H1 (cell line): Measurements from ENCODE around the gene UBE2K. TPM values are rescaled to one million over a fixed set of nuclear protein-coding genes. Genes with fewer than 3 reads are reported as not detected.

Experiments used
- CTCF ChIA-PET: fragments of 300-600 bp; sonication (Branson Sonifier 250); formaldehyde crosslinking; loops from one replicate; lab custom pipeline; 2021; ENCODE audit not compliant: partially characterized antibody; lab: Charles Lee
- POLR2A ChIA-PET: fragments of 300-600 bp; sonication (Branson Sonifier 250); formaldehyde crosslinking; loops from one replicate; lab custom pipeline; 2021; ENCODE audit warnings: inconsistent platforms; ENCODE audit not compliant: partially characterized antibody; lab: Charles Lee
- DNase-seq, 2 experiments: peaks; one replicate each; pipeline versions ENCODE4 v3.0.0 to v3.0.0-alpha.2; 2010 to 2022; ENCODE audit warnings: low spot score in 2 of 2, low read depth in 1 of 2, mixed read lengths in 1 of 2
- FAIRE-seq: peaks from 2 replicates; lab custom pipeline; 2011; peaks lifted over from hg19 to GRCh38; lab: Jason Lieb, UNC
- H2AFZ ChIP-seq: 2 replicates; pipeline ENCODE4 v1.8.1; 2012; ENCODE audit warnings: low read length, inconsistent platforms
- H2AK5ac ChIP-seq: 2 replicates; pipeline ENCODE4 v1.6.1; 2013; ENCODE audit warnings: low read depth, low read length
- H2BK120ac ChIP-seq: replicated peaks from 2 replicates; pipeline ENCODE3; 2013; ENCODE audit warnings: low read depth, low read length, inconsistent platforms
- H2BK12ac ChIP-seq: 2 replicates; pipeline ENCODE4 v1.6.1; 2013; ENCODE audit warnings: low read depth, low read length
- H2BK15ac ChIP-seq: 2 replicates; pipeline ENCODE4 v1.6.1; 2013; ENCODE audit warnings: low read length
- H2BK20ac ChIP-seq: 2 replicates; pipeline ENCODE4 v1.6.1; 2013; ENCODE audit warnings: low read length
- H2BK5ac ChIP-seq: 2 replicates; pipeline ENCODE4 v1.6.1; 2013; ENCODE audit warnings: low read depth, low read length
- H3K14ac ChIP-seq: 2 replicates; pipeline ENCODE4 v1.6.1; 2013; ENCODE audit warnings: inconsistent platforms; ENCODE audit not compliant: insufficient read length
- H3K18ac ChIP-seq: 2 replicates; pipeline ENCODE4 v1.6.1; 2013; ENCODE audit warnings: low read length; ENCODE audit errors: extremely low read depth
- H3K23ac ChIP-seq: 2 replicates; pipeline ENCODE4 v1.6.1; 2013; ENCODE audit warnings: inconsistent platforms; ENCODE audit not compliant: insufficient read length
- H3K23me2 ChIP-seq: 2 replicates; pipeline ENCODE4 v1.6.1; 2013; ENCODE audit warnings: low read depth, low read length
- H3K27ac ChIP-seq: 2 replicates; pipeline ENCODE4 v1.6.1; 2011; ENCODE audit warnings: low read depth, low read length, inconsistent platforms
- H3K27me3 ChIP-seq, 4 experiments: replicated peaks in 1 of 4; 1 replicate in 1 of 4; 2 replicates in 3 of 4; pipeline versions ENCODE4 v1.6.1 to v1.8.1; 2011 to 2013; ENCODE audit warnings: low read length in 3 of 4, mild to moderate bottlenecking in 3 of 4, inconsistent platforms in 2 of 4, mixed read lengths in 2 of 4, moderate library complexity in 1 of 4; ENCODE audit not compliant: control insufficient read depth in 3 of 4, insufficient read depth in 3 of 4; ENCODE audit errors: extremely low read depth in 1 of 4
- H3K36me3 ChIP-seq, 4 experiments: 2 replicates each; pipeline versions ENCODE4 v1.6.1 to v1.8.1; 2011 to 2013; ENCODE audit warnings: mild to moderate bottlenecking in 4 of 4, low read length in 3 of 4, moderate library complexity in 2 of 4, control low read depth in 1 of 4, inconsistent platforms in 1 of 4; ENCODE audit not compliant: insufficient read depth in 4 of 4, control insufficient read depth in 2 of 4
- H3K4ac ChIP-seq: replicated peaks from 2 replicates; pipeline ENCODE3; 2013; ENCODE audit warnings: low read length, low read depth, mixed read lengths, inconsistent platforms; ENCODE audit not compliant: insufficient read length
- H3K4me1 ChIP-seq, 4 experiments: replicated peaks in 1 of 4; 1 replicate in 1 of 4; 2 replicates in 3 of 4; pipeline versions ENCODE4 v1.6.1 to v1.8.1; 2011 to 2013; ENCODE audit warnings: low read length in 3 of 4, inconsistent platforms in 2 of 4, mixed read lengths in 1 of 4; ENCODE audit not compliant: insufficient read depth in 4 of 4, control insufficient read depth in 3 of 4
- H3K4me2 ChIP-seq, 2 experiments: 2 replicates each; pipeline versions ENCODE4 v1.6.1 to v1.8.1; 2011 to 2013; ENCODE audit warnings: low read depth in 2 of 2, low read length in 2 of 2, control low read depth in 1 of 2, inconsistent platforms in 1 of 2, mild to moderate bottlenecking in 1 of 2; ENCODE audit not compliant: insufficient read depth in 1 of 2
- H3K4me3 ChIP-seq, 4 experiments: fragments of 200-600, 300-600 bp in 1 of 4; sonication (generic), shearing (Covaris generic), sonication (Bioruptor Twin) in 1 of 4; 2 replicates each; pipeline versions ENCODE4 v1.5.1 to v1.8.1; 2011 to 2016; ENCODE audit warnings: low read length in 4 of 4, low read depth in 3 of 4, control low read depth in 2 of 4, inconsistent platforms in 2 of 4, mild to moderate bottlenecking in 2 of 4, mixed read lengths in 1 of 4, moderate library complexity in 1 of 4; ENCODE audit not compliant: insufficient read depth in 2 of 4; ENCODE audit errors: extremely low read depth in 1 of 4
- H3K56ac ChIP-seq: replicated peaks from 2 replicates; pipeline ENCODE3; 2013; ENCODE audit warnings: low read depth, mild to moderate bottlenecking, mixed read lengths, low read length, inconsistent platforms; ENCODE audit not compliant: insufficient read length
- H3K79me1 ChIP-seq: 2 replicates; pipeline ENCODE4 v1.6.1; 2013; ENCODE audit warnings: low read depth, low read length, control low read depth
- H3K79me2 ChIP-seq, 2 experiments: 2 replicates each; pipeline versions ENCODE4 v1.6.1 to v1.8.1; 2012 to 2013; ENCODE audit warnings: low read length in 2 of 2, mild to moderate bottlenecking in 2 of 2, inconsistent platforms in 1 of 2; ENCODE audit not compliant: insufficient read depth in 2 of 2, control insufficient read depth in 1 of 2
- H3K9ac ChIP-seq, 4 experiments: replicated peaks in 1 of 4; 1 replicate in 1 of 4; 2 replicates in 3 of 4; pipeline versions ENCODE4 v1.6.1 to v1.8.1; 2011 to 2013; ENCODE audit warnings: low read depth in 3 of 4, low read length in 3 of 4, control low read depth in 2 of 4, mild to moderate bottlenecking in 2 of 4, moderate library complexity in 2 of 4, inconsistent platforms in 1 of 4; ENCODE audit errors: extremely low read depth in 1 of 4
- H3K9me3 ChIP-seq, 2 experiments: 2 replicates each; pipeline versions ENCODE4 v1.6.1 to v1.8.1; 2012 to 2013; ENCODE audit warnings: mild to moderate bottlenecking in 2 of 2, moderate library complexity in 2 of 2, control low read depth in 1 of 2, inconsistent platforms in 1 of 2, low read depth in 1 of 2, low read length in 1 of 2, mixed read lengths in 1 of 2; ENCODE audit not compliant: insufficient read depth in 2 of 2
- H4K20me1 ChIP-seq, 2 experiments: replicated peaks in 1 of 2; 2 replicates each; pipeline versions ENCODE3 to v1.8.1; 2011 to 2013; ENCODE audit warnings: inconsistent platforms in 2 of 2, low read length in 2 of 2, mild to moderate bottlenecking in 1 of 2; ENCODE audit not compliant: insufficient read depth in 2 of 2, control insufficient read depth in 1 of 2
- H4K5ac ChIP-seq: 2 replicates; pipeline ENCODE4 v1.6.1; 2013; ENCODE audit warnings: low read length, low read depth, mixed read lengths, inconsistent platforms; ENCODE audit not compliant: insufficient read length
- H4K8ac ChIP-seq: 2 replicates; pipeline ENCODE4 v1.8.0; 2013; ENCODE audit warnings: mild to moderate bottlenecking, moderate library complexity, low read length, inconsistent platforms; ENCODE audit not compliant: insufficient read depth; ENCODE audit errors: extremely low read depth
- H4K91ac ChIP-seq: replicated peaks from 2 replicates; pipeline ENCODE3; 2013; ENCODE audit warnings: low read length, mixed read lengths, inconsistent platforms; ENCODE audit not compliant: insufficient read length
- CBX8 ChIP-seq: fragments of 300-800, 300-1000 bp; sonication (generic); IDR thresholded peaks from 2 replicates; pipeline ENCODE4 v1.7.1; 2016; ENCODE audit warnings: low read depth, low read length, borderline replicate concordance
- FOSL1 ChIP-seq: IDR thresholded peaks from 2 replicates; pipeline ENCODE4 v1.6.1; 2011; ENCODE audit warnings: mild to moderate bottlenecking, low read depth, low read length, moderate library complexity; ENCODE audit not compliant: insufficient read depth
- NRF1 ChIP-seq: IDR thresholded peaks from 2 replicates; pipeline ENCODE4 v1.6.1; 2011; ENCODE audit warnings: mild to moderate bottlenecking, low read depth, low read length, improper control_type of control experiment
- PHF8 ChIP-seq: fragments of 200-600 bp; sonication (generic); conservative IDR thresholded peaks from 2 replicates; pipeline ENCODE4 v1.7.1; 2012; ENCODE audit warnings: low read depth, mild to moderate bottlenecking, inconsistent platforms, low read length, moderate library complexity
- WGBS, 2 experiments: shearing (Covaris generic) in 1 of 2; methylation state at CpG; one replicate each; pipeline versions ENCODE4 v1.1.6 to v1.1.7; 2013 to 2015; ENCODE audit warnings: low lambda C conversion rate in 2 of 2, mixed read lengths in 2 of 2, inconsistent platforms in 1 of 2, low coverage in 1 of 2, missing lambda C conversion rate in 1 of 2; ENCODE audit not compliant: insufficient replicate concordance in 2 of 2, insufficient coverage in 1 of 2, insufficient read length in 1 of 2; ENCODE audit errors: extremely low coverage in 1 of 2, missing lambda C conversion rate in 1 of 2; 5-methylcytosine and 5-hydroxymethylcytosine counted together
- polyA plus RNA-seq, 7 experiments: library from polyadenylated mRNA; depleted of rRNA in 3 of 7; stranded (reverse) in 5 of 7; unstranded in 2 of 7; fragments of >200 nt in 5 of 7; fragments of 200-250 nt in 2 of 7; gene quantifications; 1 replicate in 5 of 7; 2 replicates in 1 of 7; 4 replicates in 1 of 7; pipeline versions ENCODE4 v1.2.1 to v1.2.3, GENCODE V29; 2011 to 2013; ENCODE audit warnings: missing spikeins in 2 of 7, mixed read lengths in 2 of 7
- total RNA-seq: library from RNA; stranded (reverse); fragmentation: NEBNext Ultra II Directional; extraction: Animal tissue kit (Norgen Biotek cat#: 25700); gene quantifications from 2 replicates; pipeline ENCODE4 v1.2.1, GENCODE V29; 2021

Gene UBE2K
- total and polyA plus RNA-seq, 2 of the 8 experiments (the other 6 are each of a cell fraction or from before 2014, with no cell fraction given): 53.6 to 174 TPM

DNA sequence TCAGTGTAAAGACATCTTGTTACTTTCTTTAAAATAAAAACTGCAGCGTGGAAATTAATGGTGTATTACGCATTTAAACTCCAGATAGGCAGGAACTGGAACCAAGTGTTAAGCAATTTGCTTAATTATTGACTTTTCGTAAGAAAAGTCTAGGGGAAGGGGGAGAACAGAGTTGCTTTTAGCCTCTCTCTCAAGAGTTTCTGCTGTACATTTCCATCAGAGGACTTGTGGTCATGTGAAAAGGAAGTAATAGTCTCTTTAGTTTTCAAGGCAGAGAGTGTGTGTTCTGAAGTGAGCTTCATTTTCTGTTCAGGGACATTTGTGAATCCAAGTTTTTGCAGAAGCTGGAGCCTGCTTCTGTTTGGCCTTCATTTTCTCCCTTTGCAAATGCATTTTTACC, 127.2 kb downstream of the UBE2K start:
- Histone ChIP-seq H3K36me3 (peaks cover 0 to 20% (median 10%) of the 10 kb centered on the region in 4 experiments; a peak in 5 of 8 replicates), H2BK12ac (no peak overlapping the region), H3K4ac (no peak overlapping the region), H2BK120ac (no peak overlapping the region), H3K18ac (no peak overlapping the region), H4K5ac (no peak overlapping the region), H3K9me3 (no peaks in the 10 kb centered on the region), H3K56ac (no peak overlapping the region), H3K27me3 (no peaks in the 10 kb centered on the region), H4K20me1 (no peaks in the 10 kb centered on the region), H3K4me1 (no peaks in the 10 kb centered on the region; a peak in 1 of 7 replicates), H3K4me3 (no peak overlapping the region), H2BK15ac (no peak overlapping the region), H4K8ac (no peak overlapping the region), H3K79me2 (no peaks in the 10 kb centered on the region), H3K9ac (no peak overlapping the region), H3K79me1 (no peaks in the 10 kb centered on the region), H2BK20ac (no peak overlapping the region), H4K91ac (no peak overlapping the region), H3K27ac (no peak overlapping the region), H2AK5ac (no peak overlapping the region), H3K23ac (no peak overlapping the region), H3K4me2 (no peak overlapping the region), H2AFZ (no peak overlapping the region), H2BK5ac (no peak overlapping the region), H3K23me2 (no peaks in the 10 kb centered on the region), H3K14ac (no peak overlapping the region)
- FAIRE-seq (no peak), DNase-seq (no peak)
- POLR2A ChIA-PET: no interaction called here
- CTCF ChIA-PET: no interaction called here
- TF ChIP-seq PHF8 (no peak), CBX8 (no peak), NRF1 (no peak), FOSL1 (no peak)
- WGBS, 2 experiments: 96% methylated on average over 3 of the region's 3 CpGs; no CpG with 5 or more reads in 1 of the 2 experiments
